Smooth muscle cell (in vitro differentiated cells): ENCODE results near the gene RPL31. TPM values are rescaled to one million over a fixed set of nuclear protein-coding genes. Genes with fewer than 3 reads are reported as not detected.

Source experiments
- DNase-seq: peaks from one replicate; lab custom pipeline; 2025; ENCODE audit not compliant: unreplicated experiment; lab: John Stamatoyannopoulos, UW
- H2AFZ ChIP-seq: fragments of 200-600 bp; sonication (generic); 2 replicates; pipeline ENCODE4 v1.6.0; 2016; ENCODE audit warnings: antibody characterized with exemption, low read depth, mild to moderate bottlenecking
- H3F3A ChIP-seq: fragments of 200-600 bp; sonication (generic); 2 replicates; pipeline ENCODE4 v1.6.0; 2017; ENCODE audit warnings: antibody characterized with exemption, low read depth
- H3K27ac ChIP-seq: fragments of 200-600 bp; sonication (generic); 2 replicates; pipeline ENCODE4 v1.5.1; 2016; ENCODE audit warnings: low read depth, mild to moderate bottlenecking
- H3K27me3 ChIP-seq: fragments of 200-600 bp; sonication (generic); 2 replicates; pipeline ENCODE4 v1.6.1; 2016; ENCODE audit warnings: low read depth, mild to moderate bottlenecking
- H3K36me3 ChIP-seq: fragments of 200-600 bp; sonication (generic); 2 replicates; pipeline ENCODE4 v1.5.1; 2016; ENCODE audit warnings: low read depth
- H3K4me1 ChIP-seq: fragments of 200-600 bp; sonication (generic); 2 replicates; pipeline ENCODE4 v1.5.1; 2016; ENCODE audit warnings: low read depth
- H3K4me2 ChIP-seq: fragments of 200-600 bp; sonication (generic); 2 replicates; pipeline ENCODE4 v1.6.0; 2016; ENCODE audit warnings: mild to moderate bottlenecking
- H3K4me3 ChIP-seq: fragments of 200-600 bp; sonication (generic); 2 replicates; pipeline ENCODE4 v1.5.1; 2016; ENCODE audit warnings: mild to moderate bottlenecking
- H3K79me2 ChIP-seq: fragments of 200-600 bp; sonication (generic); 2 replicates; pipeline ENCODE4 v1.6.0; 2016; ENCODE audit warnings: low read depth, mild to moderate bottlenecking
- H3K9ac ChIP-seq: fragments of 200-600 bp; sonication (generic); 2 replicates; pipeline ENCODE4 v1.6.0; 2016; ENCODE audit warnings: low read depth
- H3K9me3 ChIP-seq: fragments of 200-600 bp; sonication (generic); replicated peaks from 2 replicates; pipeline ENCODE4 v1.5.1; 2016; ENCODE audit warnings: low read depth
- H4K20me1 ChIP-seq: fragments of 200-600 bp; sonication (generic); 2 replicates; pipeline ENCODE4 v1.6.0; 2016; ENCODE audit warnings: low read depth
- CTCF ChIP-seq: fragments of 200-600 bp; sonication (generic); IDR thresholded peaks from 2 replicates; pipeline ENCODE4 v1.5.1; 2017; ENCODE audit warnings: borderline replicate concordance, mild to moderate bottlenecking, antibody characterized with exemption; ENCODE audit not compliant: insufficient read depth, poor library complexity, severe bottlenecking
- WGBS: methylation state at CpG from one replicate; pipeline ENCODE4 v1.1.7; 2016; ENCODE audit warnings: low lambda C conversion rate; 5-methylcytosine and 5-hydroxymethylcytosine counted together
- polyA plus RNA-seq: library from polyadenylated mRNA; unstranded; fragments of >200 nt; fragmentation: Nextera tagmentation; extraction: Ambion mirVana; gene quantifications from 2 replicates; pipeline ENCODE4 v1.2.1, GENCODE V29; 2016
- total RNA-seq: library from RNA; depleted of rRNA; stranded (reverse); fragments of >200 nt; gene quantifications from 2 replicates; pipeline ENCODE4 v1.2.3, GENCODE V29; 2014

RPL31 gene
- total and polyA plus RNA-seq, 2 experiments from 2014 or later, result 1,320 to 1,508 TPM

- Histone ChIP-seq H3K27me3 (no peaks in the 10 kb centered on the region), H3K4me3 (no peak overlapping the region)
- WGBS, result 98% methylated on average over 10 of the region's 10 CpGs
Measured at GRCh38 chr2:101045330-101045729, 43.2 kb downstream of the RPL31 start.

GRCh38 chr2:101047075-101047766 is 45.1 kb downstream of the RPL31 start:
- H3F3A ChIP-seq, result no peaks in the 10 kb centered on the region
- H3K4me3 ChIP-seq, result no peak overlapping the region
- H3K4me1 ChIP-seq, result no peaks in the 10 kb centered on the region
- H3K27me3 ChIP-seq, result no peaks in the 10 kb centered on the region
- no peak overlapping the region for H3K4me2 ChIP-seq
- DNase-seq, result no peak
- H3K36me3 ChIP-seq, result no peaks in the 10 kb centered on the region
- H2AFZ ChIP-seq, result no peak overlapping the region
- WGBS, result 89% methylated on average over 12 of the region's 12 CpGs
- no peak for TF ChIP-seq CTCF
- no peak overlapping the region for H3K27ac ChIP-seq
- H3K79me2 ChIP-seq, result no peaks in the 10 kb centered on the region
- no peaks in the 10 kb centered on the region for H3K9me3 ChIP-seq
- no peaks in the 10 kb centered on the region for H4K20me1 ChIP-seq
- no peak overlapping the region for H3K9ac ChIP-seq

More at GRCh38 chr2:101045330-101045729, 43.2 kb downstream of the RPL31 start:
- H3K36me3 ChIP-seq, result no peaks in the 10 kb centered on the region
- no peaks in the 10 kb centered on the region for H3K9me3 ChIP-seq
- no peak overlapping the region for H3K4me2 ChIP-seq
- no peak for TF ChIP-seq CTCF
- DNase-seq, result no peak
- no peaks in the 10 kb centered on the region for H3K4me1 ChIP-seq
- H4K20me1 ChIP-seq, result no peaks in the 10 kb centered on the region
- H3K79me2 ChIP-seq, result no peaks in the 10 kb centered on the region
- no peak overlapping the region for H2AFZ ChIP-seq
- no peaks in the 10 kb centered on the region for H3F3A ChIP-seq
- H3K27ac ChIP-seq, result no peak overlapping the region
- H3K9ac ChIP-seq, result no peak overlapping the region

GRCh38 chr2:101047774-101048173 is 45.7 kb downstream of the RPL31 start:
- H3K4me2 ChIP-seq, result no peak overlapping the region
- H3K36me3 ChIP-seq, result no peaks in the 10 kb centered on the region
- no peaks in the 10 kb centered on the region for H3K9me3 ChIP-seq

More at GRCh38 chr2:101047774-101048173, 45.7 kb downstream of the RPL31 start:
- H3K27me3 ChIP-seq, result no peaks in the 10 kb centered on the region
- no peaks in the 10 kb centered on the region for H4K20me1 ChIP-seq
- no peaks in the 10 kb centered on the region for H3K4me1 ChIP-seq
- H3K27ac ChIP-seq, result no peak overlapping the region
- H3F3A ChIP-seq, result no peaks in the 10 kb centered on the region
- no peak overlapping the region for H3K4me3 ChIP-seq
- H2AFZ ChIP-seq, result no peak overlapping the region
- H3K79me2 ChIP-seq, result no peaks in the 10 kb centered on the region
- 93% methylated on average over 6 of the region's 6 CpGs for WGBS
- no peak for DNase-seq
- H3K9ac ChIP-seq, result no peak overlapping the region
- no peak for TF ChIP-seq CTCF
